T follicular helper cell (primary cell): ENCODE results near the gene MAP1S.
A peak's percentile ranks its signal among the peaks of the same experiment; 100 is the strongest.
"Not testable (repeated sequence)": the region's sequence is repeated elsewhere in the genome, so short reads cannot be mapped to it uniquely, and the experiment has no call there.

ENCODE experiments used
- DNase-seq: peaks from one replicate; pipeline ENCODE4 v3.0.0-alpha.2; 2020; ENCODE audit warnings: low read depth

Gene MAP1S

DNA sequence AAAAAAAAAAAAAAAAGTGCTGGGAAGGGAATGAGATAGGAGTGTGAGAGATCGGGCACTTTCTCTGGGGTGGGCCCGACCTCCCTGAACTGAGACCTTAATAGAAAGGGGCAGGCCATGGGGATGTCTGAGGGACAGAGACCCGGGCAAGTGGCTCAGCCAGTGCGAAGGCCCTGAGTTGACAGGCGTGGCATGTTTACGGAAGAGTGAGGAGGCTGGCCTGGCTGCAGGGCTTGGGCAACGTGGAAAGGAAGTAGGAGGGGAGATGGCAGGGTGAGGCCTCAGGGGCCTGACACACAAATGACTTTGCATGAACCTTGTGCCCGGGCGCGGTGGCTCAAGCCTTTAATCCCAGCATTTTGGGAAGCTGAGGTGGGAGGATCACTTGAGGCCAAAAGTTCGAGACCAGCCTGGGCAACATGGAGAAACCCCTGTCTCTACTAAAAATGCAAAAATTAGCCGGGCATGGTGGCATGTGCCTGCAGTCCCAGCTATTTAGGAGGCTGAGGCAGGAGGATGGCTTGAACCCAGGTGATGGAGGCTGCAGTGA lies 45.9 kb downstream of the MAP1S start:
- no peak for DNase-seq

DNA sequence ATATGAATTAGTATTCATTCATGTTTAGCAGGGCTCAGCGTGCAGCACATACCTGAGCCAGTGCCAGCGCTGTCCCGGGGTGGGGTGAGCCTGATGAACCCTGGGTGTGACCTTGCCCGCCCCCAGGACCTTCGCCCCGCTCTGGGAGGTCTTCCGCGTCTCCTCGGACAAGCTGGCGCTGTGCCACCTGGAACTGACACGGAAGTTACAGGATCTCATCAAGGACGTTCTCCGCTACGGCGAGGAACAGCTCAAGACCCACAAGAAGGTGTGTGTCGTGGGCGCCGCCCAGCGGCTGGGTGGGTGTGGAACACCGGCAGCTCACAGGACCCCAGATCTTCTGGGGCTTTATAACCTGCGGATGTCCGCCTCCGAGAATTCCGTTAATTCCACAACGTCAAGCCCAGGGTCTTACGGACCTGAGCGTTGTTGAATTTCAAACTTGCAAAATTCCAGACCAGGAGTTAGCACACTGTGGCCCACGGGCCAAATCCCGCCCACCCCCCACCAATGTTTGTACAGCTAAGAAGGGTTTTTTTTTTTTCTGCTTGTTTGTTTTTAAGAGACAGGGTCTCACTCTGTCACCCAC lies 47.4 kb downstream of the MAP1S start:
- no peak for DNase-seq

DNA sequence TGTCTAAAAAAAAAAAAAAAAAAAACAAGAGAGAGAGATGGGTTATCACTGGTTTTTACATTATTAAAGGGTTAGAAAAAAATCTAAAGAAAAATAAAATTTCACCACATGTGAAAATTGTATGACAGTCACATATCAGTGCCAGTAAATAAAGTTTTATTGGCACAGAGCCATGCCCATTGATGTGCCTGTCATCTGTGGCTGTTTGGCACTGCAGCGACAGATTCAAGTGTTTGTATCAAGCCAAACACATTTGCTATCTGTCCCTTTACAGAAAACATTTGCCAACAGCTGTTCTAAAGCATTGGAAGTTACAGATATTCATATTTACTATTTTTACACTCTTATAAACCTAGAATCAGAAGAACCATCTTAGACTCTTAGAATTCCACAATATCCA lies 48.3 kb downstream of the MAP1S start:
- no peak for DNase-seq

DNA sequence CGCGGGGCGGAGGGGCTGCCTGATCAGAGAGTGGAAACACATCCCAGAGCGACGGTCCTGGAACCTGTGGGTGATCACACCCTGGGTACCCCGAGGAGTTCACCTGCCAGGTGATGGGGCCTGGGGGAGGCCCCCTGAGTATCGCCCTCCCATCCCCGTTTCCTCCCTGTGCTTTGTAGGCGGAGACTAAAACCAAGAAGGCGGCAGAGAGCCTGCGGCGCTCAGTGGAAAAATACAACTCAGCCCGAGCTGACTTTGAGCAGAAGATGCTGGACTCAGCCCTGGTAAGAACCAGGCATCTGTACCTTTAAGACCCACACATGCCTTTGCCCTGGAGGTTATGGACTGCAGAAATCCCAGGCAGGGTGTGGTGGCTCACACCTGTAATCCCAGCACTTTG lies 51.3 kb downstream of the MAP1S start:
- DNase-seq = no peak

GRCh38 chr19:17772172-17772571 lies 52.9 kb downstream of the MAP1S start:
- no peak for DNase-seq

GRCh38 chr19:17775245-17775927 lies 56.1 kb downstream of the MAP1S start:
- DNase-seq = no peak

- no peak for DNase-seq
Measured at GRCh38 chr19:17775991-17776803, 56.9 kb downstream of the MAP1S start.

GRCh38 chr19:17777840-17778239 lies 58.6 kb downstream of the MAP1S start:
- DNase-seq = not testable (repeated sequence)

DNA sequence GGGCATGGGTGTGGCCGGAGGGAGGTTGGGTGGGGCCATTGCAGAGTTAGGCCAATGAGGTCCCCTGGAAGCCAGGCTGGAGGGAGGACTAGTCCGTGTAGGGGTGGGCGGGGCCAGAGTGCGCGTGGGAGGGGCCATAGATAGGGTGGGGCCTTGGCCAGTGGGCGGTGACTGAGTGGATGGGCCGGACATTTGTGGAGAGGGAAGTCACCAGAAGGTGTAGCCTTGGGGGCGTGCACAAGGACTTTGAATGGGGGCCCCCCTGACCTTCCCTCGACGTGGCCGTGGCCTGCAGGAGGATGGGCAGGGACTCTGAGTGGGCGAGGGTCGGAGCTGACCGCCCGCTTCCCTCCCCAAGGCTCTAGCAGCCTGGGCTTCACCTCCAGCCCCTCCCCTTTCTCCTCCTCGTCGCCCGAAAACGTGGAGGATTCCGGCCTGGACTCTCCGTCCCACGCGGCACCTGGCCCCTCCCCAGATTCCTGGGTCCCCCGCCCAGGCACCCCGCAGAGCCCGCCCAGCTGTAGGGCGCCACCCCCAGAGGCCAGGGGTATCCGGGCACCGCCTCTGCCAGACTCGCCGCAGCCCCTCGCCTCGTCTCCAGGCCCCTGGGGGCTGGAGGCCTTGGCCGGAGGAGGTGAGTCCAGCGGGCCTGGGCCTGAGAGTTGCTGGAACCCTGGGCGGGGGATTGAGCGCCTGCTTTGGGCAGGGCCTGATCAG lies 59.1 kb downstream of the MAP1S start:
- DNase-seq = peak; percentile 10

DNA sequence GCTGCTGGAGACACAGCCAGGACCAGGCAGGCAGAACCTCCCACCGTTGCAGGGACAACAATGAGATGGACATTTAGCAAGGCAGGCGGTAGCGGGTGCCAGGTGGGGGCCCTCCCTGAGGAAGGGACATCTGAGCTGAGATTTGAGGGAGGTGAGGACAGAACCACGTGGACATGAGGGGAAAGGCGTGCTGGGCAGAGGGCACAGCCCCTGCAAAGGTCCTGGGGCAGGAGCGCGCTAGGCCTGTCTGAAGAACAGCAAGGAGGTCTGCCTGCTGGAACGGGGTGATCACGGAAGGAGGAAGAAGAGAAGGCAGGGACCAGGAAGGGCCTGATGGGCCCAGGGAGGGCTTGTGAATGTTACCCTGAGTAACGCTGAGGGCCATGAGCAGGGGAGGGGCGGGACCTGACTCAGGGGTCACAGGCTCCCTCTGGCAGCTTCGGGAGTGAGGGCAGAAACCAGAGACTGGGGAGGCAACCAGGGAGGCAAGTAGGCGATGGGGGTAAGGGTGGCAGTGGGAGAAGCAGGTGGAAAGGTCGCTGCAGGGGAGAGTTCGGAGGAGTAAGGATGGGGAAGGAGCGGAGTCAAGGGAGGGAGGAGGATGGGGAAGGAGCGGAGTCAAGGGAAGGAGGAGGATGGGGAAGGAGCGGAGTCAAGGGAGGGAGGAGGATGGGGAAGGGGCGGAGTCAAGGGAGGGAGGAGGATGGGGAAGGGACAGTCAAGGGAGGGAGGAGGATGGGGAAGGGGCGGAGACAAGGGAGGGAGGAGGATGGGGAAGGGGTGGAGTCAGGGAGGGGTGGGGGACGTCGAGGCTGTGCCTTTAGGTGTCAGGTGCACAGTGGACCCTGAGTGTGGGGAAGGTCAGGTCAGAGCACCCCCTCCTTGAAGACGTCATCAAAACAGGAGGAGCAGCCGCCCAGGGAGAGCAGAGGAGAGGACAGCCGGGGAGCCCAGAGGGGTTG lies 60.0 kb downstream of the MAP1S start:
- no peak for DNase-seq

GRCh38 chr19:17780781-17781180 lies 61.5 kb downstream of the MAP1S start:
- no peak for DNase-seq

DNA sequence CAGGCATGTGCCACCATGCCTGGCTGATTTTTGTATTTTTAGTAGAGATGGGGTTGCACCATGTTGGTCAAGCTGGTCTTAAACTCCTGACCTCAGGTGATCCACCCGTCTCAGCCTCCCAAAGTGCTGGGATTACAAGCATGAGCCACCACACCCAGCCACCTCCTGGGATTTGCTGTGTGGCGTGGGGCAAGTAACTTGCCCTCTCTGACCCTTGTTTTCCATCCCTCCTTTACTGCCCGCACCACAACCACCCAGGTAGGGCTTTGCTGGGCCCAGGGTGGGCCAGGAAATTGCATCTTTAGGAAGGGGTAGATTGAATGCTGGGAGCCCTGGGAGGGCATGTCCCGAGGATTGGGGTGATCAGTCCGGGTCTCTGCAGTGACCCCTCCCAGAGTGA lies 64.4 kb downstream of the MAP1S start:
- DNase-seq = not testable (repeated sequence)
